ENCODE data around the gene MNAT1.

Gene MNAT1

GRCh38 chr14:60922050-60922449 lies 187.5 kb downstream of the MNAT1 start:
- TF ChIP-seq YY1 (IDR thresholded peaks at IDR 0.05; ENCODE audit: low read depth) (no peak), MAX (IDR thresholded peaks at IDR 0.05) (no peak), RAD21 (IDR thresholded peaks at IDR 0.05; ENCODE audit: low read depth) (no peak), CREB1 (IDR thresholded peaks at IDR 0.05; ENCODE audit: low read depth) (no peak), NFIC (IDR thresholded peaks at IDR 0.05) (no peak), TCF12 (IDR thresholded peaks at IDR 0.05; ENCODE audit: low read depth) (no peak)
- TF ChIP-seq, protein P1, sequence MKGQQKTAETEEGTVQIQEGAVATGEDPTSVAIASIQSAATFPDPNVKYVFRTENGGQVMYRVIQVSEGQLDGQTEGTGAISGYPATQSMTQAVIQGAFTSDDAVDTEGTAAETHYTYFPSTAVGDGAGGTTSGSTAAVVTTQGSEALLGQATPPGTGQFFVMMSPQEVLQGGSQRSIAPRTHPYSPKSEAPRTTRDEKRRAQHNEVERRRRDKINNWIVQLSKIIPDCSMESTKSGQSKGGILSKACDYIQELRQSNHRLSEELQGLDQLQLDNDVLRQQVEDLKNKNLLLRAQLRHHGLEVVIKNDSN (IDR thresholded peaks at IDR 0.05), result no peak

GRCh38 chr14:60925286-60925685 lies 190.7 kb downstream of the MNAT1 start:
- no peak for TF ChIP-seq MAX (IDR thresholded peaks at IDR 0.05)

GRCh38 chr14:60926002-60926401 lies 191.4 kb downstream of the MNAT1 start:
- no peak for TF ChIP-seq YY1 (IDR thresholded peaks at IDR 0.05; ENCODE audit: low read depth)
- TF ChIP-seq NFIC (IDR thresholded peaks at IDR 0.05), result no peak
- TF ChIP-seq, protein P1 (IDR thresholded peaks at IDR 0.05), result no peak
- TF ChIP-seq, protein P2, sequence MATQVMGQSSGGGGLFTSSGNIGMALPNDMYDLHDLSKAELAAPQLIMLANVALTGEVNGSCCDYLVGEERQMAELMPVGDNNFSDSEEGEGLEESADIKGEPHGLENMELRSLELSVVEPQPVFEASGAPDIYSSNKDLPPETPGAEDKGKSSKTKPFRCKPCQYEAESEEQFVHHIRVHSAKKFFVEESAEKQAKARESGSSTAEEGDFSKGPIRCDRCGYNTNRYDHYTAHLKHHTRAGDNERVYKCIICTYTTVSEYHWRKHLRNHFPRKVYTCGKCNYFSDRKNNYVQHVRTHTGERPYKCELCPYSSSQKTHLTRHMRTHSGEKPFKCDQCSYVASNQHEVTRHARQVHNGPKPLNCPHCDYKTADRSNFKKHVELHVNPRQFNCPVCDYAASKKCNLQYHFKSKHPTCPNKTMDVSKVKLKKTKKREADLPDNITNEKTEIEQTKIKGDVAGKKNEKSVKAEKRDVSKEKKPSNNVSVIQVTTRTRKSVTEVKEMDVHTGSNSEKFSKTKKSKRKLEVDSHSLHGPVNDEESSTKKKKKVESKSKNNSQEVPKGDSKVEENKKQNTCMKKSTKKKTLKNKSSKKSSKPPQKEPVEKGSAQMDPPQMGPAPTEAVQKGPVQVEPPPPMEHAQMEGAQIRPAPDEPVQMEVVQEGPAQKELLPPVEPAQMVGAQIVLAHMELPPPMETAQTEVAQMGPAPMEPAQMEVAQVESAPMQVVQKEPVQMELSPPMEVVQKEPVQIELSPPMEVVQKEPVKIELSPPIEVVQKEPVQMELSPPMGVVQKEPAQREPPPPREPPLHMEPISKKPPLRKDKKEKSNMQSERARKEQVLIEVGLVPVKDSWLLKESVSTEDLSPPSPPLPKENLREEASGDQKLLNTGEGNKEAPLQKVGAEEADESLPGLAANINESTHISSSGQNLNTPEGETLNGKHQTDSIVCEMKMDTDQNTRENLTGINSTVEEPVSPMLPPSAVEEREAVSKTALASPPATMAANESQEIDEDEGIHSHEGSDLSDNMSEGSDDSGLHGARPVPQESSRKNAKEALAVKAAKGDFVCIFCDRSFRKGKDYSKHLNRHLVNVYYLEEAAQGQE (IDR thresholded peaks at IDR 0.05; ENCODE audit: low read depth), result no peak
- TF ChIP-seq EP300 (IDR thresholded peaks at IDR 0.05; ENCODE audit: borderline replicate concordance), result no peak
- no peak for TF ChIP-seq TEAD4 (IDR thresholded peaks at IDR 0.05)
- no peak for TF ChIP-seq MAX (IDR thresholded peaks at IDR 0.05)
- TF ChIP-seq FOXM1 (IDR thresholded peaks at IDR 0.05; ENCODE audit: borderline replicate concordance, low read depth), result no peak
- no peak for TF ChIP-seq CREB1 (IDR thresholded peaks at IDR 0.05; ENCODE audit: low read depth)
- no peak for TF ChIP-seq CEBPB (IDR thresholded peaks at IDR 0.05)
- no peak for TF ChIP-seq TAF1 (IDR thresholded peaks at IDR 0.05; ENCODE audit: low read depth)
- TF ChIP-seq ZBTB7A (IDR thresholded peaks at IDR 0.05; ENCODE audit: low read depth), result no peak
- TF ChIP-seq TCF12 (IDR thresholded peaks at IDR 0.05; ENCODE audit: low read depth), result no peak
- TF ChIP-seq RAD21 (IDR thresholded peaks at IDR 0.05; ENCODE audit: low read depth), result no peak
- TF ChIP-seq EGR1 (IDR thresholded peaks at IDR 0.05), result no peak

GRCh38 chr14:60931218-60931617 lies 196.7 kb downstream of the MNAT1 start:
- TF ChIP-seq, protein P2 (IDR thresholded peaks at IDR 0.05; ENCODE audit: low read depth), result no peak
- TF ChIP-seq TAF1 (IDR thresholded peaks at IDR 0.05; ENCODE audit: low read depth) (no peak), CREB1 (IDR thresholded peaks at IDR 0.05; ENCODE audit: low read depth) (no peak), RAD21 (IDR thresholded peaks at IDR 0.05; ENCODE audit: low read depth) (no peak), NFIC (IDR thresholded peaks at IDR 0.05) (no peak), EP300 (IDR thresholded peaks at IDR 0.05; ENCODE audit: borderline replicate concordance) (no peak), ZBTB7A (IDR thresholded peaks at IDR 0.05; ENCODE audit: low read depth) (no peak), TEAD4 (IDR thresholded peaks at IDR 0.05) (no peak), YY1 (IDR thresholded peaks at IDR 0.05; ENCODE audit: low read depth) (no peak)

- TF ChIP-seq RAD21 (IDR thresholded peaks at IDR 0.05; ENCODE audit: low read depth) (no peak), CREB1 (IDR thresholded peaks at IDR 0.05; ENCODE audit: low read depth) (no peak), TEAD4 (IDR thresholded peaks at IDR 0.05) (no peak), YY1 (IDR thresholded peaks at IDR 0.05; ENCODE audit: low read depth) (no peak), MAX (IDR thresholded peaks at IDR 0.05) (no peak), EP300 (IDR thresholded peaks at IDR 0.05; ENCODE audit: borderline replicate concordance) (no peak), ZBTB7A (IDR thresholded peaks at IDR 0.05; ENCODE audit: low read depth) (no peak), TAF1 (IDR thresholded peaks at IDR 0.05; ENCODE audit: low read depth) (no peak), CEBPB (IDR thresholded peaks at IDR 0.05) (no peak), EGR1 (IDR thresholded peaks at IDR 0.05) (no peak), TCF12 (IDR thresholded peaks at IDR 0.05; ENCODE audit: low read depth) (no peak), FOXM1 (IDR thresholded peaks at IDR 0.05; ENCODE audit: borderline replicate concordance, low read depth) (no peak), NFIC (IDR thresholded peaks at IDR 0.05) (no peak)
- TF ChIP-seq, protein P1 (IDR thresholded peaks at IDR 0.05), result no peak
- TF ChIP-seq, protein P2 (IDR thresholded peaks at IDR 0.05; ENCODE audit: low read depth), result no peak
Measured at GRCh38 chr14:60933920-60934655, 199.5 kb downstream of the MNAT1 start.
